Astrocyte of the cerebellum (primary cell): ENCODE data around the gene MYO15B.

Source experiments
- DNase-seq: peaks from one replicate; pipeline ENCODE4 v3.0.0-alpha.2; 2011; ENCODE audit warnings: low read depth
- H3K4me3 ChIP-seq: 2 replicates; pipeline ENCODE4 v1.5.1; 2011; ENCODE audit warnings: mild to moderate bottlenecking, low read depth, low read length, moderate library complexity
- CTCF ChIP-seq: IDR thresholded peaks from 2 replicates; pipeline ENCODE4 v1.5.1; 2012; ENCODE audit warnings: low read length, low read depth, moderate library complexity, mild to moderate bottlenecking; ENCODE audit errors: missing control alignments
- in situ Hi-C: cut with HindIII; loops from 2 replicates; pipeline ENCODE4 v1.10.0; 2017; ENCODE audit warnings: low sequenced_read_pairs

MYO15B gene

GRCh38 chr17:75640556-75641119 lies 53.0 kb downstream of the MYO15B start:
- in situ Hi-C loops = no loop called here
- no peak for TF ChIP-seq CTCF
- no peak overlapping the region for H3K4me3 ChIP-seq
- no peak for DNase-seq

GRCh38 chr17:75641343-75641742 lies 53.7 kb downstream of the MYO15B start:
- TF ChIP-seq CTCF = no peak
- no peak for DNase-seq
- in situ Hi-C loops = no loop called here
- no peak overlapping the region for H3K4me3 ChIP-seq

GRCh38 chr17:75642182-75642783 lies 54.7 kb downstream of the MYO15B start:
- no peak overlapping the region for H3K4me3 ChIP-seq
- in situ Hi-C loops = no loop called here
- TF ChIP-seq CTCF = no peak
- no peak for DNase-seq

- in situ Hi-C loops = no loop called here
- TF ChIP-seq CTCF = no peak
- no peak for DNase-seq
- H3K4me3 ChIP-seq = no peak overlapping the region
These were observed 55.4 kb downstream of the MYO15B start for GRCh38 chr17:75642784-75643642.

GRCh38 chr17:75643643-75644017 lies 56.0 kb downstream of the MYO15B start:
- in situ Hi-C loops = no loop called here
- no peak for TF ChIP-seq CTCF
- H3K4me3 ChIP-seq = no peak overlapping the region
- DNase-seq = no peak

GRCh38 chr17:75645501-75645888 lies 57.9 kb downstream of the MYO15B start:
- in situ Hi-C loops = no loop called here
- DNase-seq = no peak
- no peak overlapping the region for H3K4me3 ChIP-seq
- TF ChIP-seq CTCF = no peak
